PFSK-1 (cell line): ENCODE data around the gene KRTAP19-7.

ENCODE experiments used
- FOXP2 ChIP-seq: optimal IDR thresholded peaks from 2 replicates; pipeline ENCODE3; 2011; ENCODE audit warnings: borderline replicate concordance, control low read depth, inconsistent platforms; ENCODE audit not compliant: insufficient read depth; ENCODE audit errors: extremely low read length, extremely low read depth
- POLR2AphosphoS5 ChIP-seq: IDR thresholded peaks from 2 replicates; pipeline ENCODE4 v1.6.1; 2012; ENCODE audit warnings: low read depth, mild to moderate bottlenecking, control low read depth, low read length, moderate library complexity
- SIN3A ChIP-seq: IDR thresholded peaks from 2 replicates; pipeline ENCODE4 v1.6.1; 2012; ENCODE audit warnings: mild to moderate bottlenecking, low read length, moderate library complexity, borderline replicate concordance; ENCODE audit not compliant: insufficient read depth
- TAF1 ChIP-seq: IDR thresholded peaks from 2 replicates; pipeline ENCODE4 v1.6.1; 2012; ENCODE audit warnings: low read length, control low read depth, borderline replicate concordance; ENCODE audit not compliant: insufficient read depth
- TF ChIP-seq, protein P1 (sequence below), 2 experiments: IDR thresholded peaks; 2 replicates each; pipeline versions ENCODE4 v1.6.1 to v1.8.0; 2011 to 2012; ENCODE audit warnings: low read depth in 2 of 2, low read length in 2 of 2, control low read depth in 1 of 2, inconsistent platforms in 1 of 2, mild to moderate bottlenecking in 1 of 2, moderate library complexity in 1 of 2; ENCODE audit not compliant: insufficient read depth in 1 of 2

The KRTAP19-7 gene

DNA sequence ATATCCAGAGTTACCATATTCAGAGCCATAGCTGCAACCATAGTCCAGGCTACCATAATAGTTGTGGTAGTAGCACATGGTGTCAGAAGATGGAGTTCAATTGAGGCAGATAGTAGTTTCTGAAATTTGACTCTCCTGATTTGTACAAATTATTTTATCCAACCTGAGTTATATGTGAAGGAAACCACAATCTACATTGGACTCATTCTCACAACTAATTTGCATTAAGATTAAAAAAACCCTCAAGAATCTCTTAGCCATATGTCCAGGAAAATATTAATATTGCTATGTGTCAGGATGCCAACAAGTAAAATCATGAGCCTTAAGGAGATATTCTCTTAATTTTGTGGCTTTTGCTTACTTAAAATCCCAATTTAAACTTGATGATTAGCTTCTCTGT, 29.2 kb upstream of the KRTAP19-7 start, which contains the start of gene KRTAP22-2:
Gene KRTAP22-2, minus strand, starts transcription at position 101 of the 400 bp plus-strand sequence.
- no peak for TF ChIP-seq SIN3A
- TF ChIP-seq, protein P1, sequence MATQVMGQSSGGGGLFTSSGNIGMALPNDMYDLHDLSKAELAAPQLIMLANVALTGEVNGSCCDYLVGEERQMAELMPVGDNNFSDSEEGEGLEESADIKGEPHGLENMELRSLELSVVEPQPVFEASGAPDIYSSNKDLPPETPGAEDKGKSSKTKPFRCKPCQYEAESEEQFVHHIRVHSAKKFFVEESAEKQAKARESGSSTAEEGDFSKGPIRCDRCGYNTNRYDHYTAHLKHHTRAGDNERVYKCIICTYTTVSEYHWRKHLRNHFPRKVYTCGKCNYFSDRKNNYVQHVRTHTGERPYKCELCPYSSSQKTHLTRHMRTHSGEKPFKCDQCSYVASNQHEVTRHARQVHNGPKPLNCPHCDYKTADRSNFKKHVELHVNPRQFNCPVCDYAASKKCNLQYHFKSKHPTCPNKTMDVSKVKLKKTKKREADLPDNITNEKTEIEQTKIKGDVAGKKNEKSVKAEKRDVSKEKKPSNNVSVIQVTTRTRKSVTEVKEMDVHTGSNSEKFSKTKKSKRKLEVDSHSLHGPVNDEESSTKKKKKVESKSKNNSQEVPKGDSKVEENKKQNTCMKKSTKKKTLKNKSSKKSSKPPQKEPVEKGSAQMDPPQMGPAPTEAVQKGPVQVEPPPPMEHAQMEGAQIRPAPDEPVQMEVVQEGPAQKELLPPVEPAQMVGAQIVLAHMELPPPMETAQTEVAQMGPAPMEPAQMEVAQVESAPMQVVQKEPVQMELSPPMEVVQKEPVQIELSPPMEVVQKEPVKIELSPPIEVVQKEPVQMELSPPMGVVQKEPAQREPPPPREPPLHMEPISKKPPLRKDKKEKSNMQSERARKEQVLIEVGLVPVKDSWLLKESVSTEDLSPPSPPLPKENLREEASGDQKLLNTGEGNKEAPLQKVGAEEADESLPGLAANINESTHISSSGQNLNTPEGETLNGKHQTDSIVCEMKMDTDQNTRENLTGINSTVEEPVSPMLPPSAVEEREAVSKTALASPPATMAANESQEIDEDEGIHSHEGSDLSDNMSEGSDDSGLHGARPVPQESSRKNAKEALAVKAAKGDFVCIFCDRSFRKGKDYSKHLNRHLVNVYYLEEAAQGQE (IDR thresholded peaks at IDR 0.05; ENCODE audit: insufficient read depth in 1 of 2, low read depth in 2 of 2, low read length in 2 of 2): no peak
- TF ChIP-seq TAF1: no peak
- no peak for TF ChIP-seq POLR2AphosphoS5
- no peak for TF ChIP-seq FOXP2

DNA sequence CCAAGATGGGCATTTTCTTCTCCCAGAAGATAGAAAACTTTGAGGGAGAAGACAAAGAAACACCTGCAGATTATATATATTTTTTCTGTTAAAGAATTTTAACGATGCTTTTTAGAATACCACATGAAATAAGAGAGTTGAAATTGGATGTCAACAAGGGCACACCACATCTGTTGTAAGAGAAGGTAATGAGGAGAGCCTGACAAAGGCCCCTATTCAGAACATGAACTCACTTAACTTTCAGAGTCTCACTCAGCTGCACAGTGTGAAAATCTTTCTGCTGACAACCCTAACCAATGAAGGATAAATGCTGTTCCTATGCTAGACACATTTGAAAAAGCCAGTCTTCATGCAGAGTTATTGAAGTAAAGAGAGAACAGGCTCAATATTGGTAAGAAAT, 21.8 kb upstream of the KRTAP19-7 start:
- TF ChIP-seq, protein P1 (IDR thresholded peaks at IDR 0.05; ENCODE audit: insufficient read depth in 1 of 2, low read depth in 2 of 2, low read length in 2 of 2): no peak
- no peak for TF ChIP-seq SIN3A
- TF ChIP-seq TAF1: no peak
- no peak for TF ChIP-seq FOXP2
- TF ChIP-seq POLR2AphosphoS5: no peak

DNA sequence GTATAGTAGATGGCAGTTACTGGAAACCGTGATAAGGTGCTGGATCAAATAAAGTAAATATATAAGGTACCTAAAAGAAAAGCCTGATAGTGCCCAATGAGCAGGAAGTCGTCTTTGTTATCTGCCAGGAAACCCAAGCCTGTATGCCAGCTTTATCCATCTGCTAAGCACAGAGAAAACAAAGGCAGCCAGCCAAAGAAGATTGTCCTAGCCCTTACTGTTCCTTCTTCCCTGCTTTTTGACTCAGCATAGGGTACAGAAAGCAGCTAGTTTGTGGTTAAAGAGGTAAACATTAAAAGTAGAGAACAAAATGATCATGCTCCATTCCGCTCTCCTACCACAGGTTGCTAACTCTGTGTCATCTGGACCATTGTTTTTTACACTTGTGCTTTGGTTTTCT, 19.0 kb upstream of the KRTAP19-7 start:
- TF ChIP-seq POLR2AphosphoS5: no peak
- TF ChIP-seq TAF1: no peak
- TF ChIP-seq, protein P1 (IDR thresholded peaks at IDR 0.05; ENCODE audit: insufficient read depth in 1 of 2, low read depth in 2 of 2, low read length in 2 of 2): no peak
- no peak for TF ChIP-seq SIN3A
- no peak for TF ChIP-seq FOXP2

DNA sequence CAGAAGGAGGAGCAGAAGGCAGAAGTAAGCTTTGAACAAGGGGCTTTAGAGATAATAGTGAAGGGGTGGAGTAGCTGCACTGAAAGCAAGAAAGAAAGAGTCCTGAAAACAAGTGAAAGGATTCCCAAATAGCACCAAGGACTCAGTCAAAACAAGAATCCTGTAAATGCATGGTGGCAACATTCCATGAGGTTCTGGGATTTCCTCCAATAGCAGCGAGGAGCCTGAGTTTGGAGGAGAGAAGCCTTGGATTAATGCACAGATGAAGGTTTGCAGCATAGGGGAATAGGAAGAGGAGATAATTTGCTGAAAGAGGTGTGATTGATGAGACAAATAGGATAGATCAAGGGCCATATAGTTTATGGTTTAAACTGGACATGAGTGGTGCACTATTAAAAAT, 18.2 kb upstream of the KRTAP19-7 start:
- TF ChIP-seq TAF1: no peak

DNA sequence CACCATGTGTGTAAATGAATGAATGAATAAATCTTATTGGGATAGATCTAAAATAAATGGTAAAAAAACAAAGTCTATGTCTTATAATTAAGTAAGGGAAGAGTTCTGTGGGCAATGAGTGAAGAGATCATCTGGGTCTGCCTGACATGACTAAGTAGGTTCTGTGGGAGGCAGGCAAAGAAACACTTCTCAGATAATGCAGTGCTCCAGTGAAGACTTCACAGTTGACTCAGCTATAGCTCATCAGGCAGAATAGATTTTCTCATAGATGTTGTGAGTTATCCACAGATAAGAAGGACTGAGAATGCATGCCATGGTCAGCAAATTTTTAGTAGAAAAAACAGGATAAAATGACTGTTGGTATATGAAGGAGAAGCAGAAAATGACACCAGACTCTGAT, 16.7 kb upstream of the KRTAP19-7 start:
- no peak for TF ChIP-seq FOXP2
- TF ChIP-seq POLR2AphosphoS5: no peak
- no peak for TF ChIP-seq SIN3A

DNA sequence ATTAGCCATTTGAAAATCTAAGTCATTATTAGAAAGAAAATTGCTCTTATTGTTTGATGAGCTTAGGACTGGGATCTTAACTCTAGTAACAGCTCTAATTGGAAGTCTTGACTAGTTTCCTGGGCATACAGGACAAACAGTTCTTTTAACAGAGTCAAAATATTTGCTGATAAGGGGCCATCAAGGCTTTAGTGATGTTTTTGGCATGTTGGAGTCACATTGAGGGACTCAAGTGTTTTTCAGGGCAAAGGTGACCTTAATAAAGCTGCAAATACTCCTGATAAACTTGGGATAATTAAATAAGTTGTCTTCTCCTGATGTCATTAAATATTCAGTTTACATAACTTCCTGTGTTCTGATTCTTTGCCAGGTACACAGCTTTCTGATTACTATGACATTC, 6.5 kb upstream of the KRTAP19-7 start:
- TF ChIP-seq FOXP2 (no peak), POLR2AphosphoS5 (no peak), TAF1 (no peak), SIN3A (no peak)
- TF ChIP-seq, protein P1 (IDR thresholded peaks at IDR 0.05; ENCODE audit: insufficient read depth in 1 of 2, low read depth in 2 of 2, low read length in 2 of 2): no peak
